HG02840 (cell line): ENCODE data around the gene ARSK.

Experiments
- ATAC-seq: cut with Tn5 transposase; IDR thresholded peaks from one replicate; pipeline ENCODE4 v1.9.1; 2021; ENCODE audit warnings: mild to moderate bottlenecking, moderate library complexity, moderate number of reproducible peaks; ENCODE audit not compliant: unreplicated experiment, low FRiP score

The ARSK gene

GRCh38 chr5:95554647-95555548, at the start of gene ARSK, which contains the start of gene SKIC3:
Gene ARSK (plus strand): TSS chr5:95555101. CDS start chr5:95555279, 178 bp downstream.
Gene SKIC3 (minus strand): TSS chr5:95554977. CDS start chr5:95547150, 7,827 bp downstream.
- peak; percentile 96 for ATAC-seq

DNA sequence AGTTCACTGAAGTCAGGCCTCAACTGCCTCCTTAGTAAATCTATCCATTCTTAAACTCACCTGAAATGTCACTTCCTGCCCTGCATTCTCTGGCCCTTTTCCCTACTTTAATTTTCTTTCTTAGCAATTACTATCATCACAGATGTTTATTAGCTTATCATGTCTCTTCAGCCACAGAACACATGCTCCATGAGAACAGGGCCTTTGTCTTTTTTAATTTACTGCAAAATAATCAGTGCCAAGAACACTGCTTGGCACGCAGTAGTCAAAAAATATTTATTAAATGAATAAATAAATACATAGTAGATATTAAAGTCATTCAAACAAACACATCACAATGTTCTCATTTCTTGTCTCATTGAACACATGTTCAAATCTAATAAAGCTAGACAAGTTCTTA, 46.4 kb upstream of the ARSK start:
- no peak for ATAC-seq

- no peak for ATAC-seq
Measured at GRCh38 chr5:95511606-95512005, 43.3 kb upstream of the ARSK start.

DNA sequence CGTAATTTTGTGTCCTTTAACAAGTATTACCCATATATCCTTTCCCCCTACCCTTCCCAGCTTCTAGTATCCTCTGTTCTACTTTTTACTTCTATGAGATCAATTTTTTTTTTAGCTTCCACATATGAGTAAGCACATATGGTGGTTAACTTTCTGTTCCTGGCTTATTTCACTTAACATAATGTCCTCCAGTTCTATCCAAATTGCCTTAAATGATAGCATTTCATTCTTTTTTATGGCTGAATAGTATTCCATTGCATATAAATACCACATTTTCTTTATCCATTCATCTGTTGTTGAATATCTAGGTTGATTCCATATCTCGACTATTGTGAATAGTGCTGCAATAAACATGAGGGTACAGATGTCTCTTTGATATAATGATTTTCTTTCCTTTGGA, 36.5 kb upstream of the ARSK start:
- no peak for ATAC-seq

GRCh38 chr5:95519151-95519550, 35.8 kb upstream of the ARSK start:
- no peak for ATAC-seq

DNA sequence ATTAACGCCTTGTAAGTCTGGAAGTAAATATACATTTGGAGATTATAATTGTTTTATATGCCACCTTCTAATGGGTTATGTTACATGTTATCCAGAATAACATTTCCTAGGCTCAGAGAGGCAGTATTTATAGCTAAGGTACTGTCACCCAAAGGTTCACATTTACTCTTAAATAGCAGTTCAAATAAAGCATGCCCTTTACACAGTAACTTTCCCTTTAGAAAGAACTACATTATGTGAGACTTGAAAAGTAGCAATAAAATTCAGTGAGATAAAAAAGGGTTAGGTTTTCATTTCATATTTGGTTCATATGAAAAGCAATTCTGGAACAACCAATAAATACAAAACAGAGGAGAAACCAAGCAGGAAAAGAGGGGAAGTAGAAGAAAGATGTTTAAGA, 35.2 kb upstream of the ARSK start:
- no peak for ATAC-seq

DNA sequence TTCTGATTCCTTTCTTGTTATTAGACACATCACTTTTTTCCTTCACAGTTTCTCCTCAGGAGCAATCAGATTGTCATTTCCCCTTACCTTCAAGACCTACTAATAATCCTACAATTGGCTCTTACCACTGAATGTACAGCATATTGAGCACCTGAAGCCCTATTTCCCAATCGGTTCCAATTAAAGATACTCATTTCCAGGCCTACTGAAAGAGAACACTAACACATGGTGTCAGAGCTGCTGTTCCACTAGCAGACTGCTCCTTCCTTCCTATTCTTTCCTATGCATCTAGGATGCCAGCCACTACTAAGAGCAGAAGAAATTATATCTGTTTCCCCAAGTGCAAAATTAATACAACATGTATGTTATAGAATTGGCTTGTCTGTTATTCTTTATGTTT, 34.7 kb upstream of the ARSK start:
- ATAC-seq: no peak

- no peak for ATAC-seq
Measured at GRCh38 chr5:95524423-95524822, 30.5 kb upstream of the ARSK start.

DNA sequence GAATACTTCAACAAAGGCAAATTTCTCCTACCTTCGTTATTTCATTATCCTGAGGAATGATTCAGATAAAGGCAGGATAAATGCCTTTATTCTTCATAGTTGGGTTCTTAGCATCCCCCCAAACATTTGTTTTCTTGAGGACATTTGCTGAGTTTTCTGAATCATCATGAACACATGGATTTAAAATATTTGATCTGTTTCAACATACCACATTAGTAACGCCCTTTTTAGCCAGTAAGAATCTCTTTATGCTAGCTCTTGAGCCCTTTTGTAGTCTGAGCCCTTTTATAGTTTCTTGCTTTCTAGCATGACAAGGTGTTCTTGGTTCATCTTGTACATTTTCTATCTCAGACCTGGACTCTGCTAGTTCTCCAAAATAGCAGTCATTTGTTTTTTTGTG, 28.0 kb upstream of the ARSK start:
- no peak for ATAC-seq

- ATAC-seq: no peak
Measured at GRCh38 chr5:95528565-95528964, 26.3 kb upstream of the ARSK start.

GRCh38 chr5:95530416-95530815, 24.5 kb upstream of the ARSK start:
- ATAC-seq: no peak

GRCh38 chr5:95531491-95531890, 23.4 kb upstream of the ARSK start:
- ATAC-seq: no peak

- ATAC-seq: no peak
Measured at GRCh38 chr5:95532415-95532814, 22.5 kb upstream of the ARSK start.

DNA sequence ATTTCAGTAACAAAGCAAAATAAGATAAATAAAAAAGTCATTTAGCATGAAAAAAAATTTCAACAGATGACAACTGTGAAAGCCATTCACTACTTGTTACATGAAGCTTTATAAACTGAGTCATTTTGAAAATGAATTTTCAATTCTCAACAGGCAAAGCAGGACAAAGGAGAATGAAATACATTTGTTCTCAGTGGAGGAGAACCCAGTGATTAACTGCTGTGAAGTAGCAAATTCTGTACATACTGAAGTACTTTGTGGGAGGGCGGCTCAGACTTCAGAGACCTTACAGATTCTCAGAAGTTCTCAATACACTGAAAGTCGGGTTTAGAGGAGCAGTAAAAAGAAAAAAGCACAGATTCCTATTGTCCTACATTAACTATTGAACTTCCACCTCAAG, 21.8 kb upstream of the ARSK start:
- ATAC-seq: no peak

DNA sequence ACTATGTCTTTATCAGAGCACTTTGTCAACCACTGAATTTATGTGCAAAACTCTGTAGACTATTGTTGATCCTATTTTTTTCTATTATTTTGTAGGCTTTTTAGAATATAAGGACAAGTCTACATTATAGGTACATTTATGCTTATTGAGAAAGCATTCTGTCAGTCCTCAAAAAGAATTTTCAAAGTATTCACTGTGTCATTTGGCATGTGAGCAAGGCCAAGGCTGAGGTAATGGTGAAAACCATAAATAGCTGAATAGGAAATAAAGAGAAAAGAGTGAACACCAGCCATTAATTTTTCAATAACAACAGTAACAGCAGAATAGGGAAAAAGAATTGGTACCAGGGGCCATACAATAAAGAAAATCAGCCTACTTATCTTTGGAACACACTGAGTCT, 21.1 kb upstream of the ARSK start:
- ATAC-seq: no peak

- no peak for ATAC-seq
Measured at GRCh38 chr5:95537501-95537900, 17.4 kb upstream of the ARSK start.

GRCh38 chr5:95543017-95543705, 11.7 kb upstream of the ARSK start:
- ATAC-seq: no peak

GRCh38 chr5:95549030-95549429, 5.9 kb upstream of the ARSK start:
- no peak for ATAC-seq

GRCh38 chr5:95554331-95554646, 612 bp upstream of the ARSK start:
- peak; percentile 17 for ATAC-seq

DNA sequence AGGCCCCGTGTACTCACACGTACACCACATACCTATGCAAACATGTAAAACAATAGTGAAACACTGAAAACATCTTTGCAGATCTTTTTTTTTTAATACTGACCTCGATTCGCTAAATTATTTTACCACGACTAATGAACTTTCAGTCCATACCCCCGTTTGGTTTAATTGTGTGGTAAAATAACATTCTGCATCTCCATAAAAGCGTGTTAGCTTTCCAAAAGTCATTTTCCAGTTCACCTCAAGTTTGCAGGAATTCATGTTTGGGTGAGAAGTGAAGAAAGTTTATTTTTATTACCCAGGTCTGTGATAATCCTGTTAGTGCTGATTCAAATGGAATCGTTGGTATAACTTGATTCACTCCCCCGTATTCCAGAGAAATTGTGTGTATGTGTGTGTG, 652 bp downstream of the ARSK start:
- no peak for ATAC-seq

DNA sequence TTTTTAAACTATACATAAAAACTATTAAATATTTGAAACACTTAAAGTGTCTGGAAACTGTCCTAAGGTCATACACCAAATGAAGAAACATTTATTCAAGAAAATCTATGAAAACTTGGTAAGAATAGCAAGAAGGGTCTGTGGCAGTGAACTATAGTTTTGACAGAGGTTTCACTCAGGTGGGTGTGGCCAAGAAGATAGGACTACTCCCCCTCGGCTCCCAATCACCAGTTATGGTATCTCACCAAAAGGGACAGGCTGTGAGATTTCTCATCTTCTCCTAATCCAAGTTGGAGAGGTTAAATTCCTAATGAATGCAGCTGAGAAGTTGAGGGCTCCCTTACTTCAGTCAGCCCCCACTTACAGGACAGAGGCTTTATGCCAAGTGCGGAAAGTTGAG, 2.9 kb downstream of the ARSK start:
- ATAC-seq: no peak

- no peak for ATAC-seq
Measured at GRCh38 chr5:95562282-95562681, 7.4 kb downstream of the ARSK start.
